Measurements from ENCODE around the gene OCEL1.
"Not testable (repeated sequence)": the region's sequence is repeated elsewhere in the genome, so short reads cannot be mapped to it uniquely, and the experiment has no call there.

Gene OCEL1

GRCh38 chr19:17226002-17226933 lies at the start of gene OCEL1:
Gene OCEL1, plus strand, starts transcription at chr19:17226226. Its CDS starts 22 bp downstream, at chr19:17226248.
- peak; percentile 95 for DNase-seq (ENCODE audit: low spot score)

- DNase-seq (ENCODE audit: low spot score): no peak
These were observed 47.7 kb upstream of the OCEL1 start for GRCh38 chr19:17178291-17178690.

GRCh38 chr19:17180997-17181702 lies 44.9 kb upstream of the OCEL1 start:
- no peak for DNase-seq (ENCODE audit: low spot score)

- DNase-seq (ENCODE audit: low spot score): peak; percentile 15
These were observed 42.7 kb upstream of the OCEL1 start for GRCh38 chr19:17183271-17183761.

- DNase-seq (ENCODE audit: low spot score): peak; percentile 24
These were observed 42.1 kb upstream of the OCEL1 start for GRCh38 chr19:17183858-17184321.

- DNase-seq (ENCODE audit: low spot score): peak; percentile 68
These were observed 41.6 kb upstream of the OCEL1 start for GRCh38 chr19:17184371-17184841.

- no peak for DNase-seq (ENCODE audit: low spot score)
These were observed 40.4 kb upstream of the OCEL1 start for GRCh38 chr19:17185590-17185989.

GRCh38 chr19:17191736-17192135 lies 34.3 kb upstream of the OCEL1 start:
- DNase-seq (ENCODE audit: low spot score): not testable (repeated sequence)

GRCh38 chr19:17192751-17193150 lies 33.3 kb upstream of the OCEL1 start:
- no peak for DNase-seq (ENCODE audit: low spot score)

- DNase-seq (ENCODE audit: low spot score): no peak
These were observed 31.4 kb upstream of the OCEL1 start for GRCh38 chr19:17194608-17195007.

- no peak for DNase-seq (ENCODE audit: low spot score)
These were observed 30.9 kb upstream of the OCEL1 start for GRCh38 chr19:17195106-17195505.

- DNase-seq (ENCODE audit: low spot score): no peak
These were observed 29.4 kb upstream of the OCEL1 start for GRCh38 chr19:17196610-17197009.

GRCh38 chr19:17197666-17198065 lies 28.4 kb upstream of the OCEL1 start:
- DNase-seq (ENCODE audit: low spot score): no peak

- no peak for DNase-seq (ENCODE audit: low spot score)
These were observed 25.5 kb upstream of the OCEL1 start for GRCh38 chr19:17200408-17201079.

- no peak for DNase-seq (ENCODE audit: low spot score)
These were observed 23.8 kb upstream of the OCEL1 start for GRCh38 chr19:17202249-17202648.

GRCh38 chr19:17202713-17203112 lies 23.3 kb upstream of the OCEL1 start:
- DNase-seq (ENCODE audit: low spot score): no peak

- peak; percentile 62 for DNase-seq (ENCODE audit: low spot score)
These were observed 20.5 kb upstream of the OCEL1 start for GRCh38 chr19:17205237-17206140.

GRCh38 chr19:17206736-17207581 lies 19.1 kb upstream of the OCEL1 start:
- no peak for DNase-seq (ENCODE audit: low spot score)

- no peak for DNase-seq (ENCODE audit: low spot score)
These were observed 16.6 kb upstream of the OCEL1 start for GRCh38 chr19:17209126-17210036.

Data from CD4-positive, alpha-beta T cell treated with Interleukin-15 for 4 hours (primary cell).